DLD1 (cell line): Measurements from ENCODE around the gene PALM2AKAP2.
"Not testable (repeated sequence)": the region's sequence is repeated elsewhere in the genome, so short reads cannot be mapped to it uniquely, and the experiment has no call there.

ENCODE experiments used
- in situ Hi-C: cut with HindIII; loops from 2 replicates; pipeline ENCODE4 v1.10.0; 2017; ENCODE audit warnings: low sequenced_read_pairs

PALM2AKAP2 gene

DNA sequence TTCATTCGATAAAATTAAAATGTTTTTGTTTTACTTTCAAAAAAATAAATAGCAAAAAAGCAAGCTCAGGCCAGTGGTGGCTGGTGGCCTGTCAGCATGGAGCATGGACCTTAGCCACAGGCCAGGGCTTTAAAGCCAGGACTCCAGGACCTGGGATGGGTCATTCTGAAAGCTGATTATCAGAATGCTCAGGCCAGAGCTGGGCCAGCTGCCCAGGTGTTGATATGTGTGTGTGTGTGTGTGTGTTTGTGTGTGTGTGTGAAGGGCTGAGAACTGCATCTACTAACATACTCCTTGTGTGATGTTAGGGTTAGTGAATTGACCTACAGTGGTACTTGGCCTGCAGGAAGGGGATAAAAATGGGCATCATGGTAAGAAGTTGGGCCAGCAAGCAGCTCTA is 21.5 kb downstream of the PALM2AKAP2 start:
- in situ Hi-C loops = no loop called here

DNA sequence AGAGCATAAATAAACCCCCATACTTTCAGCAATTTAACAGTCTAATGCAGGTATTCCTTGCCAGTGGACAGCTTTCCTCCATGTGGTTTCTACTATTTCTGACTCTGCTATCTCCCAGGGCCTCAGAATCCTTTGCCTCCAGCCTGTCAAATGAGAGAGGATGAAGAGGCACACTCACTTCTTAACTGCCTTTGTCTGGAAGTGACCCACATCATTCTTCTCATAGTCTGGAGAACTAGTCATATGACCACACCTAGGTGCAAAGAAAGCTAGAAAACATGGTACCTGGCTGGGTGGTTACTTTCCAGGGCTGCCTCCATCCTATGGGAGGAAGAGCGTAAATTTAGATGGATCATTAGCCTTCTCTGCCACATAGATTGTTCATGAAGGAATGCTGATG is 22.5 kb downstream of the PALM2AKAP2 start:
- in situ Hi-C loops = no loop called here

DNA sequence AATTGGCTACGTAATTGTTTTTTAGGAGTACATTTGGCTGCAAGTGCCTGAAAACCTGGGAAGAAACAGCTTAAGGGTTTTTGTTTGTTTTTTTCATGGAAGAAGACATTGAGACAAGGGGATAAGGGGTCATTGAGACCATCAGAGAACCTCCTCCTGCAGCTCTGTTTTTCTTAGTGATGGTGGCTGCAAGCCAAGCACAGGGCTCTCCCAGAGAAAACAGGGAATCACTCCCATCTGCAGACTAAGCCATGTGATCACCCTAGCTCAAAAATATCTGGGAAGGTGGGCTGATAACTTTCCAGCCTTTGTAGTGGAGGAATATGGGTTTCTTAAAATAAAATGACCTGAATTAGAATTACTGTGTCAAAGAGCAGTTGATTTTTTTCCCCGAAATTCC is 25.1 kb downstream of the PALM2AKAP2 start:
- in situ Hi-C loops = no loop called here

DNA sequence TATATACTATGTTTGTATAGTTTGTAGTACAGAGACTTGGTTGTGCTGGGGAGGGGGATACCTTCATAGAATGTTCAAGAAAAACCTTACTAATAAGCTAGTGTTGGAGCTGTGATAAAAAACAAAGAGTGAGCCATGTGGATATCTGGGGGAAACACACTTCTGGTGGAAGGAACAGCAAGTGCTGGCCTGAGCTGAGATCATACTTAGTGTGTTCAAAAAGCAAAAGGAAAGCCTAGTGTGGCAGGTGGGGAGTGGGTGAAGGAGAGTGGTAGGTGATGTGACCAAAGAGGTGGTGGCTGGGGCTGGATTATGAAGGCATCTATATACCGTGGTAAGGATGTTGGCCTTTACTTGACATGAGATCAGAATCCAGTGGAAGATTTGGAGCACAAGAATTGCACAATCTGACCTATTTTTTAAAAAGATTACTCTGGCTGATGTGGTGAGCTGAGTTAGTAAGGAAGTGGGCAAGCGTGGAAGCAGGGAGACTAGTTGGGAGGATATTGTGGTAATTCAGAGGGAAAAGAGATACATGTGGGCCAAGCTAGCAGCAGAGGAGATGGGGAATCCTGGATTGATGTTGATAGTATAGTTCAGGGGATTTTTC is 26.6 kb downstream of the PALM2AKAP2 start:
- in situ Hi-C loops = no loop called here

DNA sequence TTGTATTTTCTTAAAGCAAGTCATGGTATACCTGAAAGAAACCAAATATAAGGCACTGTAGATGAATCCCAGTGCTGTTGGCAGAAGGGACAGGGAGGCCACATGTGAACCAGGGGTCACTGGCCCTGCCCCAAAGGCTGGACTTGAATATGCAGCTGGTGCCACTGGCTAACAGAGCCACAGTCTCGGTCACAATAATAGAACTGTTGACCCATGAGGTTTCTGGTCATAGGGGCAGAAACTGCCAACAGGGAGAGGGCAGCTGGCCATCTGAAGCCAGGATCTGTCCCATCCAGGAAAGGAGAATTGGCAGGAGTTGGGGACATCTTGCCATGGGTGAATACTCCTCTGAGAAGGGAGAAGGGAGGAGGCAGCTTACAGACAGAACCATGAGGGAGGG is 31.9 kb downstream of the PALM2AKAP2 start:
- in situ Hi-C loops = no loop called here

DNA sequence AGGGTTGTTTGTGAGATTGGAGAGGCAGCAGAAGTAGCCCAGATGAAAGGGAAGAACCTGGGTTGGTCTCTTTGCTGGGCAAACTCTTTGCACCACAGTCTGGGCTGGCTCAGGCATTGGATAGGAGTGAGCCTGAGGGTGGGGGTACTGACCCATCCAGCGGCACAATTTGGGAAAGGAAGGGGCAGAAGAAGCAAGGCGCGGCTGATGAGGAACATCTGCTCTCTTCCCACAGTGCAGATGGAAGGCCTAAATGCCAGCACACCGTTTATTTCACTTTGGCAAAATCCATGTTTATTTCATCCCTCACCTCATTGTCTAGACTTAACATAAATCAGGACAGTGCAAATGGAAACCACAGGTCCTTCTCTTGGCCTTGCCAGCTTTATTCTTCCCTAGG is 32.3 kb downstream of the PALM2AKAP2 start:
- in situ Hi-C loops = no loop called here

DNA sequence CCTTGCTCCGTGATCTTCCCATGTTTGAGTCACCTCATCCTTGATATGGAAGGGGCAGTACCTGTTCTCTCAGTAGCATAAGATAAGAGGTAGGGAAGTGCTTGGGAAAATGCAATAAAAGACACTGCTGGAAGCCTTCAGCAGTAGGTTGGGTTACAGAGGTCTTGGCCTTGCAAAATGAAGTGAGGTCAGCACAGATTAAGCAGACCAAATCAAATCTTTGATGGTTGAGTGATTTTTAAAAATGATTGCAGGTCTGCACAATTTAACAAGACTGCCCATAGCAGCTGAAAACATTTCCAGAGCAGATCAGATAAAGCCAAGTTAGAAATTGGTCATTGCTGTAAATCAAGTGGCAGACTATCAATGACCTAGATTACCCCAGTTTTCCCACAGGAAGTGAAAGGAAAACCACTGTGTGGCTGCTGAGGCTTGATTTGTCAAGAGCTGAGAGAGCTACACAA is 32.9 kb downstream of the PALM2AKAP2 start:
- in situ Hi-C loops = no loop called here

DNA sequence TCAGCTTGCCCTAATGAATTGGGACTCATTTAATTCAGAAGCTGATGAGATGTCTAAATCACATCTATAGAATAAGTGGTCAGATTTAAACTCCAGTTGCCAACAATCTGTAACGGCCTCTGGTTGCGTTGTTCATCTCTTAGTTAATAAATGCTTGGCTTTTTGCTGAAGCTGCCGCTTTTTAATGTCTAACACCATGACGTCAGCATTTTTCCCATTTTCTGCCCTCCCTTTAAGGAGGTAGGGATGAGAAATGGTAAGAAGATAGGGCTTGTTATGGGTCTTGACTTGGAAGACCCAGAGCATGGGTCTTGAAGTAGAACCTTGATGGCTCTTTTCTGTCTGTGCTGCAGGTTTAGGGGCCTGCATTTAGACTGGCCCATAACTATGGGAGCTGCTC is 33.3 kb downstream of the PALM2AKAP2 start:
- in situ Hi-C loops = no loop called here

DNA sequence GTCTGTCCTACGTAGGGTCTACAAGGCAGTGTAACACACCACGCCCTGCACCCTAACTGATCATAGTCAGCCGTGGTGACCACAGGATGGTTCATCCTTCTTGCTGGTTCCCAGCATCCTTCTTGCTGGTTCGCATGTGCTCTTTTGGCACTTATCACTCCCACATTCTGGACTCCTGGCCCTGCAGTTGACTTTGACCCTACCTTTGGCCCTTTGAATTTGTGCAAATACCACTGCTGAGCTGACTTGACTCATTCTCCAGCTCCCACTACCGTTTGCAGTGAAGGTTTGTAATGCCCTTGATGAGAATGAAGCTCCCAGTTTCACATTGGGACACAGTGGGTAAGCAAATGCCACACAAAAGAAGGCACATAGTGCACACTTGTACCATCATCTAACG is 33.8 kb downstream of the PALM2AKAP2 start:
- in situ Hi-C loops = no loop called here

DNA sequence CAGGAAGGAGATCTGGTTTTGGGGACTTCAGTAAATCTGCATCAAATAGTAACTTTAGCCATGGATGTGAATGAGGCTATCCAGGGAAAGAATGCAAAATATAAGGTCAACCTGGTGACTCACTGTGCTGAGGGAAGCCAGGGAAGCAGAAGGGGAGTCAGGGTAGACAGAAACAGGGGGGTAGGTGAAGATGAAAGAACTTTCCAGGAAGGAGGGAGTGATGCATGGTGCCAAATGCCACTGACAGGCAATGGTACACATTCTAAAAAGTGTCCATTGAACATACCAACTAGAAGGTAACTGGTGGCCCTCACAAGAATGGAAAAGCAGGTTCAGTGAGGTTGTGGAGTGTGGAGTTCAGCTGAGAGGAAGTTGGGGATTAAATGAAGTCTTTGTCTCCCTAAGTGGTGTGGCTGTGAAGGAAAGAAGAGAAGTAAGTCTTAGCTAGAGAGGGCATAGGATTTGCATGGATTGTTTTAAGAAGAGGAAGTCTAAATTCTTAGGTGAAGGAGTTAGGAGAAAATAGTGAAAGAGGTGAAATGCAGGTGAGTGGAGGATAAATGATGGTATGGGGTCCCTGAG is 35.5 kb downstream of the PALM2AKAP2 start:
- in situ Hi-C loops = no loop called here

DNA sequence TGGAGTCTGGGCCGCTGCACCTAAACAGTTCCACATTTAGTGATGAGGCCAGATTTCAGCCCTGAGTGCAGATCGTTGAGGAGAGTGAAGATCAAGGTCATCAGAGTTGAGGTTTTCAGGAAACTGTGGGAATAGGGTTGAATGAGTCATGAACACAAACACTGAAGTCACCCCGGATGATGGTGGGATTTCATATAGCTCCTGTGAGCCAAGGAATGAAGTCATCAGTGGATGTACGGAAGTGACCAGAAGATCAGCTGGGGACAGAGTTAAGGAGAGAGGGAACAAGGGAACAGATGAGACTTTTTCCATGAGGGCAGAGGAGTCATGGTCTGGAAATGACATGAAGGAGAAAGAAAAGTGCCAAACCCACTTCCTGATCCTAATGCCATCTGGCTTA is 36.5 kb downstream of the PALM2AKAP2 start:
- in situ Hi-C loops = no loop called here

DNA sequence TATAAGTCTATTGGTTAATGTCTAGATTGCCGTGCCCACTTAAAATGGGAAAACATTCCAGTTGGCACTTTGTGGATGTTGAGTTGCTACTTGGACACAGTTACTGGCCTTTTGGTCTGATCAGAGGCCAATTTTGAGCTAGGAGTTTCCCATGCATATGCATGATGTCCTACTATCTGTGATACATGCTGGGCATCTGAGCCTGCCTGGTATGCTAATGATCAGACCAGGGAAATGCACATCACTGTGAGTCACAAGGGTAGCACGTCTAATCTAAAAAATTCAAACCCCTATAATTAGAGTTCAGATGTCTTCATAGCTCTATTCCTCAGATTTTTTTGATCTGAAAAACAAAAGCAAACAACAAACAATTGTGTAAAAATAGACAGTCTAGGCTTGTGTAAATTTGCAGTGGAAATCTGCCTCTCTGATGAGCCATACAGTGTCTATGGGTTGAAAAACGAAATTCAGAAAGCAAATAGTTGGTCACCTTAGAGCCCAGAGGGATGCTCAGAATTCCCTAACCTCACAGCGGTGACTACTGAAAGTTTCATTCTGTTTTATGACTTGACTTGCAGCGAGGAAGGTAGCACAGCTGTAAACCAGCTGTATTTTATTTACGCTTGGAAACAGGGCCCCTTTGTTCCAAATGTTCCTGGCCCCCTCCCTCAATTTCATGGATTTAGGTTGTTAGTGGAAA is 37.3 kb downstream of the PALM2AKAP2 start:
- in situ Hi-C loops = no loop called here

DNA sequence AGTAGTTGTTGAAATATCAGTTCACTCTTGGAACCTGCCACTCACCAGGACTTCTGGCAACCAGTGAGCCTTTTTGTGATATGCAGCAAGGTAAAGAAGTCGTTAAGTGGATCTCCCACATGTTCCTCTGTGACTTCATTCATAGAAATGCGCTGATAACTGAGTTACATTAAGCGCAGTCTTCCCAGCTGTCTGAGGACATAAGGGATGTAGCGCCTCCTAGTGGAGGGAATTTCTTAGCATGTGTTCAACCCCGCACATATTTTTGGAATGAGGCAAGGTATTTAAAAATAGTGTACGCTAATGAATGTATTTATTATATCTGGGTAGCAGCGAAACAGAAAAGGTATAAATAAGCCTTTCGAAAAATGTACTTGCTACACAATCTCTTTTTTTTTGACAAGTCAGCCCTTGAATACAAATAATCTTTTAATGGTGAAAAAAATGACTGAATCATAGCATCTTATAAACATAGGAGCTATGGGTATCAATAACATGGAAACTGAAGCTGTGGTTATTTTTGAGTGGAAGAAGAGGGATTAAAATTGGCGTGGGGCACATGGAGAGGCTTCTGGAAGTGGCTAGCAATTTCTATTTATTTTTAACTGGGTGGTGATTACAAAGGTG is 38.0 kb downstream of the PALM2AKAP2 start:
- in situ Hi-C loops = no loop called here

DNA sequence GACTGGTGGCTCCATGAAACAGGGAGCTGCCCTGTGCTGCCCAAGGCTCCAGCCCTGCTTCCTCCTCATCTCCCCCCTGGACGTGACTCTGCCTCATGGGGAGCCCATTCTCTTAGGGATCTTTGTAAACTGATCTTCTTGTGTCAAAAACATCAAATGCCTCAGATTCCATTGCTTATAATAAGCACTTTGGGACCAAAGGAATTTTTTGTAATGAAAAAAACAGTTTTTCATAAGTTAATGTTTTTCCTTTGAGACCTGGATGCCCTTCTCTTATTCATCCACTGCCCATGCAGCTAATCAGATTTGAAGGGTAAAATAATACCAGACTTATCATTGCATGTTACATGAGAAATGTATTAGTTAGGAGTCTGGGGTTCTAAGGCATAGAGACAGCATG is 41.7 kb downstream of the PALM2AKAP2 start:
- in situ Hi-C loops = no loop called here

DNA sequence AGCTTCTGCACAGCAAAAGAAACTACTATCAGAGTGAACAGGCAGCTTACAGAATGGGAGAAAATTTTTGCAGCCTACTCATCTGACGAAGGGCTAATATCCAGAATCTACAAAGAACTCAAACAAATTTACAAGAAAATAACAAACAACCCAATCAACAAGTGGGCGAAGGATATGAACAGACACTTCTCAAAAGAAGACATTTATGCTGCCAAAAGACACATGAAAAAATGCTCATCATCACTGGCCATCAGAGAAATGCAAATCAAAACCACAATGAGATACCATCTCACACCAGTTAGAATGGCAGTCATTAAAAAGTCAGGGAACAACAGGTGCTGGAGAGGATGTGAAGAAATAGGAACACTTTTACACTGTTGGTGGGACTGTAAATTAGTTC is 45.4 kb downstream of the PALM2AKAP2 start:
- in situ Hi-C loops = not testable (repeated sequence)

DNA sequence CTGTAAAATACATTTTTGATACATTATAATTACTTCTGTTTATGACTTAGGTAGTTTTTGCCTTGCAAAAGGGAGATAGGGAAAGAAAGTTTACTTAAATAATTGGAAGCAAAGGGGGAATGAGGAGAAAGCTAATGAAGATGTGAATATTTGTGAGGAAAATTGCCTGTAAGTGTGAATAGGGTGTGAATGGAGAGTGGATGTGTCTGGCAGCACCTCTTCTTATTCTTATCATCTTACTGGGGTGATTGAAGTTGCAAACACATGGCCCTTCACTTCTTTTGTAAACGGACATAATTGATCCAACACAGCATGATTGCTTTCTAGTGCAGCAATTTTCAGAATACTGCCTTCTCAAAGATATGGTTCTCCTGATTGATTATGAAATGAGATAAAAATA is 46.6 kb downstream of the PALM2AKAP2 start:
- in situ Hi-C loops = no loop called here

DNA sequence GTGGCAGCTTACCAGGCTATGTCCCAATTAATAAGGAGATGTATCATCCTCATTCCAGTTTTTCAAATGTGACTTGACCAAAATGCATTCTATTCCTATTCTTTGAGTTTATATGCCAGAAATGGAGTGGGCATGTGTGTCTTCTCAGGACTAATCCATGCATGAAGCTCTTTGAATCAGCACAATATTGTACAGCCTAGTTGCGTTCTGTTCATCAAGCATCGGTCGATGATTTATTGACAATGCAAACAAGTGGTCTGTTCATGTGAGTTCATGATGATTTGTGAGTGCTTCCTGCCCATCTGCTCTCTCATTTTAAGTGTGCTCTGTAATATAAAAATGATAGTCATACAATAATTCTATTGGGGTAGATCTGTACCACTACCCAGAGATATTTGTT is 48.3 kb downstream of the PALM2AKAP2 start:
- in situ Hi-C loops = no loop called here
